GM15510 (cell line): Measurements from ENCODE around the gene MT4.

Source experiments
- POLR2A ChIP-seq: IDR thresholded peaks from 3 replicates; pipeline ENCODE4 v1.6.1; 2011; ENCODE audit warnings: borderline replicate concordance; ENCODE audit not compliant: insufficient read length; ENCODE audit errors: extremely low read depth

The MT4 gene

GRCh38 chr16:56583351-56584168, 18.7 kb downstream of the MT4 start:
- no peak for TF ChIP-seq POLR2A

DNA sequence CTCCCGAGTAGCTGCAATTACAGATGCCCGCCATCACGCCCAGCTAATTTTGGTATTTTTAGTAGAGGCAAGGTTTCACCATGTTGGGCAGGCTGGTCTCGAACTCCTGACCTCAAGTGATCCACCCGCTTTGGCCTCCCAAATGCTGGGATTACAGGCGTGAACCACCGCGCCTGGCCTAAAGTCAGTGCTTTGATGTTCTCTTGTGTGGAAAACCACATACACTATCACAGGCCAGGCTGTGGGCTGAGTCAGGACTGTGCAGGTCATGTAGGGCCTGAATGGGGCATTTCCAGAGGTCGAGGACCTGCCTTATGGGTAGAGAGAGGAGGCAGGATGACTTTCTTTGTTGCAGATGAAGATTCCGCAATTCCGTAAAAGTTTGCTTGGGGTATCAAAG, 19.4 kb downstream of the MT4 start:
- TF ChIP-seq POLR2A = no peak

DNA sequence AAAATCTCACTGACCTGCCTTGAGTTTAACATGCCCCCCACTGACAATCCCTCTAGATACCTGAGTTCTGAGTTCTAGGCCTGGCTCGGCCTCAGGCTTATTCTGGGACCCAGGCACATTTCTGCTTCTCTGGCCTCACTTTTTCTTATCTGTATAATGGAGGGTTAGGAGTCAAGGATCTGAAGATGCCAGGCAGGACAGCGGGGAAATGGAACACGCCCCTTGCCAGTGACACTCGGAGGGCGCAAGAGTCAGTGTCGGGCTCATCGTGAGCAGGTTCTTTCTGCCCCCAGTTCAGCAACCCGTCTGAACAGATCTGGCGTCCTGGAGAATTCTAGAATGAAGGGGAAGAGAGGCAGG, 23.9 kb downstream of the MT4 start:
- no peak for TF ChIP-seq POLR2A

DNA sequence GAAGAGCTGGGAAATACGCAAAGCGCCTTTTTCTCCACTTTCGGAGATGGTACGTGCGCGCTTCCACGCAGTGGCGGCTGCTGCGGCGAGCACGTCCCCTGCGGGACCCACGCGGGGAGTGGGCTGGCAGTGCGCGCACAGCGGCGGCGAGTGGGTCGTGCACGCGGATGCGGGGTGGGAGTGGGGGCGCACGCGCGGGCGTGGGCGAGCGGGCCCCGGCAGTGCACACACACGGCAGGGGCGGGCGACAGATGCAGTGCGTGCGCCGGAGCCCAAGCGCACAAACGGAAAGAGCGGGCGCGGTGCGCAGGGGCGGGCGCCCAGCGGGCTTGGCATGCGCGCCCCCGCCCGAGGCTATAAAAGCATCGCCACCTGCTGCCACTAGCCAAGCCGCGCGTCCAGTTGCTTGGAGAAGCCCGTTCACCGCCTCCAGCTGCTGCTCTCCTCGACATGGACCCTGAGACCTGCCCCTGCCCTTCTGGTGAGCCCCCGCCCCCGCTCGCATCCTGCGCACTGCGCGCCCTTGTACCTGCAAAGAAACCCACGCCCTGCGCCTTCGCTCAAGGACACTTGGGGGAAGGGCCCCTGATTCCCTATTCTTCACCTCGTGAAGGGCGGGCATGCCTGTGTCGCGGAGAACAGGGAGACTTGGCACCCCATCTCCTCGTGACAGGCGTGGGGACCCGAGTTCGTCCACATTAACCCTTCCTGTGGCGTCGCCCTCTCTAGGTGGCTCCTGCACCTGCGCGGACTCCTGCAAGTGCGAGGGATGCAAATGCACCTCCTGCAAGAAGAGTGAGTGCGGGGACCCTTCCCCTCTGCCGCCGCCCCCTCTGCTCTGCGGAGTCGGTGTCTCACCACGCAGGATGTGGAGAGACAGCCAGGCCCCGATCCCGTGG, 24.5 kb downstream of the MT4 start, which contains the start of gene MT3:
Gene MT3 (plus strand): TSS at position 388 of the 899 bp plus-strand sequence. CDS start 63 bp downstream, at position 451.
- TF ChIP-seq POLR2A = no peak

DNA sequence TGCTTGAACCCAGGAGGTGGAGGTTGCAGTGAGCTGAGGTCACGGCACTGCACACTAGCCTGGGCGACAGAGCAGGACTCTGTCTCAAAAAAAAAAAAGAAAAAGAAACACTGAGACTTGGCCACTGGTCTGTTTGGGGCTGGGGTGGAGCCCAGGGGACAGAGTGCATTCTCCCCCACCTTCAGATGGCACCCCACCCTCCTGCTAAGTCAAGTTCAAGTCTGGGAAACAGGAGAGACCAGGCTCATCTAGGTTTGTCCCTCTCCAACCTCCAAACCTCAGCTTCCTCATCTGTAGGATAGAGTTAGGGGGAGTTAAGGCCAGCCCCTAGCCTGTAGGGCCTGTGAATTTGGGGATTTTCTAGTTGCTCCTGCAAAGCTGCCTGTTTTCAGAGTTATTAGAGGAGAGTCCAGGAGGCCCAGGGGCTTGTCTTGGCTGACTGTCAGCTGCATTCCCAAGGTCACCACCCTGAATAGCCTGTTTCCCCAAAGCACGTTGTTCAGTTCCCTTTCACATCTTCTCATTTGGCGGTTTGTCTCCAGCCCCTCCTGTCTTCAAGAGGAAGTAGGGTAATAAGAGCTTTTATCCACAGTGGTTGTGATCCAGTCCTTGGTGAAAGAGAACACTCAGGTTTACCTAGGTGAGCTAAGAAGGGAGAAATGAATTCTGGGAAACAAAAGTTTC, 26.6 kb downstream of the MT4 start:
- TF ChIP-seq POLR2A = no peak

DNA sequence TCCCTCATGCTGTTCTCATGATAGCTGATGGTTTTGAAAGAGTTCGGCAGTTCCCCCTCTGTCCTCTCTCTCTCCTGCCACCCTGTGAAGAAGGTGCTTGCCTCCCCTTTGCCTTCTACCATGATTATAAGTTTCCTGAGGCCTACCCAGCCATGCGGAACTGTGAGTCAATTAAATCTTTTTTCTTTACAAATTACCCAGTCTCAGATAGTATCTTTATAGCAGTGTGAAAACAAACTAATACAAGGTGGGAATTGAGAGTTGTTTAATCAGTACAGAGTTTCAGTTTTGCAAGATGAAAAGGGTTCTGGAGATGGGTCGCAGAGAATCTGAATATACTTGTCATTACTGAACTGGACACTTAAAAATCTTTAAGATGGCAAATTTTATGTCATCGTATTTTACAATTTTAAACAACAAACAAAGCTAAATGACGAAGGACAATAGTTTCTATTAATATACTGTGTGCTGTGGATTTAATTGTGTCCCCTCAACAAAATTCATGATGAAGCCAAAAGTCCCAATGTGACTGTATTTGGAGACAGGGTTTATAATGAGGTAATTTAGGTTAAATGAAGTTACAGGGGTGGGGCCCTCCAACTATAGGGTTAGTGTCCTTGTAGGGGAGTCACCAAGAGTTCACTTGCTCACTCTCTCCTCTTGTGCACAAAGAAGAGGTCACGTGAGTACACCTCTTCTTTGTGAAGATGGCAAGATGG, 28.9 kb downstream of the MT4 start:
- TF ChIP-seq POLR2A = no peak

- TF ChIP-seq POLR2A = no peak
Measured at GRCh38 chr16:56594292-56594619, 29.4 kb downstream of the MT4 start.

DNA sequence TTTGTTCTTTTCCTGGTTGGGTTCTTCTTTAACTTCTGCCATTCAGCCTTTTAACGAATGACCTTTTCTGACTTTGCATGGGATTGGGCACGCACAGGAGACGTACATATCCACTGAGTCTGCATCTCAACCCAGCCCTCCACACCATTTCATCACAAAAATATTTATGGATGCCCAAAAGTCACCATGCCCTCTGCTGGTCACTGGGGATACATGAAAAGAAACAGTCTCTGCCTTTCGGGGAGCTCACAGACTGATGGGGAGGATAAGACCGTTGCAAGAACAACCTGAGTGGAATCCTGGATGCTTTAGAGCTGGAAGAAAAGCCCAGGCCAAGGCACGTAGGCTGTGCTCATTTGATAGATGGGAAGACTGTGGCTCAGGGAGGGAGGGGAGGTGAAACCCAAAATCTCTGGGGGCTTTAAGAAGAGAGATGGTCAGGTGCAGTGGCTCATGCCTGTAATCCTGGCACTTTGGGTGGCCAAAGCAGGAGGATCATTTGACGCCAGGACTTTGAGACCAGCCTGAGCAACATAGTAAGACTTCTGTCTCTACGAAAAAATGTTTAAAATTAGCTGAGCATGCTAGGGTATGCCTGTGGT, 35.6 kb downstream of the MT4 start:
- no peak for TF ChIP-seq POLR2A

- no peak for TF ChIP-seq POLR2A
Measured at GRCh38 chr16:56601325-56601724, 36.5 kb downstream of the MT4 start.

GRCh38 chr16:56603589-56603988, 38.7 kb downstream of the MT4 start:
- TF ChIP-seq POLR2A = no peak

DNA sequence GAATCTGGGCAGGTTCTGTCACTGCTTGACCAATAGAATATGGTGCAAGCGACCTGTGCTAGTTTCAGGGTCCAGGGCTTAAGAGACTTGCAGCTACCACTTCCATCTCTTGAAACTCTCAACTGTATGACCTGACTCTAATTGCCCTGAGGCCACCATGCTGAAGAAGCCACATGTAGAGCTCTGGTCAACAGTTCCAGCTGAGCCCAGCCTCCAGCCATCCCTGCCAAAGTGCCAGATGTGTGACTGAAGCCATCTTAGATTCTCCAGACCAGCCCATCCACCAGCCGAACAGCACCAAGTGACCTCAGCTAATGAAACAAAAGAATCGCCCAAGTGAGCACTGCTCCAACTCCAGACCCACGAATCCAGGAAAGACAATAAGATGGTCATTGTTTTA, 40.1 kb downstream of the MT4 start:
- no peak for TF ChIP-seq POLR2A

GRCh38 chr16:56605475-56605874, 40.6 kb downstream of the MT4 start:
- no peak for TF ChIP-seq POLR2A

DNA sequence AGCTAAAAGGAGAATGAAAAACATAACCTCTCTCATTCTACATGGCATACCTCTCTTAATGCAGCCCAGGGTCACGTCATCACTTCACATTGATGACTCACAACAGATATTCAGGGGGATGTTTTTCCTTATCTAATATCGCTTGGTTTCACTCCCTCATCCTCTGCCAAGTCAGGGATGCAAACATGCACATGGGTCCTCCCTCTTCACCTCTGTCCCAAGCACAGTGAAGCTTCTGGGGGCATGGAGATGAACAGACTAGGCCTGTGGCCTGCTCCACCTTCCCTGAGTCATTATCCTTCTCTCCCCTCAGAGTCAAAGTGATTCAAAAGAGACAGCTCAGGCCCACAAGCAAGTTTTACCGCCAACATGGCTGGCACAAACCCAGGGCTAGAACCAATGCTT, 41.2 kb downstream of the MT4 start:
- no peak for TF ChIP-seq POLR2A

DNA sequence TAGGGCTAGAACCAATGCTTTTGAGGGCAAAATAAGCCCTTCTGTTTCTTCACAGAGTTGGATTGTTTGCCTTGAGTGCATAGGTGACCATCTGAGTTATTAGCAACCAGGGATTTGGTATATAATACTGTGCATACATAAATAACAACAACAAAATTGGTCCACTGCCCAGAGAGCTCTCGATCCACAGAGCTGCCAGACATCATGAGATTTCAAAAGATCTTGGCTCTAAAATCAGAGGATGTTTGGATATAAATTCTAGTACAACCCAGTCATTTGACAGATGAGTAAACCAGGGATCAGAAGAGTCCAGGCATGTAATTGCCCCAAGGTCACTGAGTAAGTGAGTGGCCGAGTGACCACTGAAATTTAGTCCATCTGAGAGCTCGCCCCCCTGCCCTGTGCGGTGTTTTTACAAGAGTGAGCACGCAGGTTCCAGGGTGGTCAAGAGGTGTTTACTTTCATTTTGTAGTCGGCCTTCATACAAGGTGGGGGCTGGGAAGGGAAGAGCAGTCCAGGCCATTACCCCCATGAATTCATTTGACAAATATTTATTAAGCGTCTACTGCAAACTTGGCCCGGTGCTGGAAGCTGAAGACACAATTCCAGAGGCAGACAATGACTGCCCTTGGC, 41.7 kb downstream of the MT4 start:
- TF ChIP-seq POLR2A = no peak
